HL-60/S4 treated with phorbol 12-myristate 13-acetate at 8.2 ng/mL for 4 days and 3 days (cell line): Measurements from ENCODE around the gene FLOT1.
"Not testable (repeated sequence)": the region's sequence is repeated elsewhere in the genome, so short reads cannot be mapped to it uniquely, and the experiment has no call there.

Source experiments
- in situ Hi-C: fragments of 300-500 bp; cut with MboI; formaldehyde crosslinking; loops from 2 replicates; pipeline ENCODE4 v1.15.0; 2022; ENCODE audit warnings: low sequenced_read_pairs

FLOT1 gene

GRCh38 chr6:30723843-30724741 is 18.4 kb downstream of the FLOT1 start:
- in situ Hi-C loops: not testable (repeated sequence)

- in situ Hi-C loops: not testable (repeated sequence)
These were observed 19.2 kb downstream of the FLOT1 start for GRCh38 chr6:30723159-30723842.

GRCh38 chr6:30722280-30723112 is 20.0 kb downstream of the FLOT1 start:
- in situ Hi-C loops: no loop called here

GRCh38 chr6:30722025-30722279 is 20.5 kb downstream of the FLOT1 start:
- in situ Hi-C loops: not testable (repeated sequence)

- in situ Hi-C loops: no loop called here
These were observed 21.1 kb downstream of the FLOT1 start for GRCh38 chr6:30721198-30722024.

GRCh38 chr6:30720738-30721197 is 21.7 kb downstream of the FLOT1 start:
- in situ Hi-C loops: no loop called here

- in situ Hi-C loops: loop anchor here (5.0 kb wide), 1 partner anchor 38 kb away; no protein-coding TSS in a partner anchor
These were observed 22.4 kb downstream of the FLOT1 start, which contains the start of gene TUBB for GRCh38 chr6:30719791-30720737. Gene TUBB (plus strand): TSS chr6:30720352. CDS start chr6:30720507, 155 bp downstream.

- in situ Hi-C loops: loop anchor here (5.0 kb wide), 1 partner anchor 37 kb away; no protein-coding TSS in a partner anchor
These were observed 23.1 kb downstream of the FLOT1 start for GRCh38 chr6:30719356-30719755.

GRCh38 chr6:30717845-30718720 is 24.4 kb downstream of the FLOT1 start:
- in situ Hi-C loops: loop anchor here (5.0 kb wide), 1 partner anchor 36 kb away; no protein-coding TSS in a partner anchor

GRCh38 chr6:30717129-30717844 is 25.2 kb downstream of the FLOT1 start, which contains the start of gene MDC1:
Gene MDC1 (minus strand): TSS chr6:30717281. CDS start chr6:30715175, 2,106 bp downstream.
- in situ Hi-C loops: loop anchor here (5.0 kb wide), 1 partner anchor 35 kb away; no protein-coding TSS in a partner anchor

GRCh38 chr6:30716879-30717128 is 25.7 kb downstream of the FLOT1 start:
- in situ Hi-C loops: loop anchor here (5.0 kb wide), 1 partner anchor 35 kb away; no protein-coding TSS in a partner anchor

- in situ Hi-C loops: no loop called here
These were observed 28.2 kb downstream of the FLOT1 start for GRCh38 chr6:30714263-30714662.

GRCh38 chr6:30712441-30712945 is 30.0 kb downstream of the FLOT1 start:
- in situ Hi-C loops: no loop called here

GRCh38 chr6:30711758-30712380 is 30.6 kb downstream of the FLOT1 start:
- in situ Hi-C loops: no loop called here

GRCh38 chr6:30709101-30709868 is 33.2 kb downstream of the FLOT1 start:
- in situ Hi-C loops: no loop called here

GRCh38 chr6:30707281-30707850 is 35.1 kb downstream of the FLOT1 start:
- in situ Hi-C loops: no loop called here
